Activated T-helper 9 cell treated with anti-CD3 and anti-CD28 coated beads, Interleukin-2, amount 50 U/mL, for 16 hours (primary cell): Measurements from ENCODE around the gene SMTN.
A peak's percentile ranks its signal among the peaks of the same experiment; 100 is the strongest.
"Not testable (repeated sequence)": the region's sequence is repeated elsewhere in the genome, so short reads cannot be mapped to it uniquely, and the experiment has no call there.

Experiments
- DNase-seq: peaks from one replicate; pipeline ENCODE4 v3.0.0-alpha.2; 2020; ENCODE audit warnings: low read depth

The SMTN gene

DNA sequence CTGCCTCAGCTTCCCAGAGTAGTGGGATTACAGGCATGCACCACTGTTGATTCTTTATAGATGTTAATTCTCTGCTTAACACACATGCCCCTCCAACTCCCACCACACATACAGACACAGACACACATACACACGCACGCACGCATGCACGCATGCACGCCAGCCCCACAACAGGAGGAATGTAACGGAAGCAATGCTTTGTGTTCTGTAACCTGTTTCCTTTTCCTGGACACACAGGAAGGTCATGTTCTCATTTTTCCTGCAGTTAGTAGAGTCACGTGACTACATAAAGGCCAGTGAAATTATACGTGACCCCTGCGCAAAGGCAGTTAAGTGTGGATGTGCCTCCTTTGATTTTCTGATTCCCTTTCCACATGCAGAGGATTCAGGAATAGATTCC is 8.0 kb upstream of the SMTN start:
- not testable (repeated sequence) for DNase-seq

DNA sequence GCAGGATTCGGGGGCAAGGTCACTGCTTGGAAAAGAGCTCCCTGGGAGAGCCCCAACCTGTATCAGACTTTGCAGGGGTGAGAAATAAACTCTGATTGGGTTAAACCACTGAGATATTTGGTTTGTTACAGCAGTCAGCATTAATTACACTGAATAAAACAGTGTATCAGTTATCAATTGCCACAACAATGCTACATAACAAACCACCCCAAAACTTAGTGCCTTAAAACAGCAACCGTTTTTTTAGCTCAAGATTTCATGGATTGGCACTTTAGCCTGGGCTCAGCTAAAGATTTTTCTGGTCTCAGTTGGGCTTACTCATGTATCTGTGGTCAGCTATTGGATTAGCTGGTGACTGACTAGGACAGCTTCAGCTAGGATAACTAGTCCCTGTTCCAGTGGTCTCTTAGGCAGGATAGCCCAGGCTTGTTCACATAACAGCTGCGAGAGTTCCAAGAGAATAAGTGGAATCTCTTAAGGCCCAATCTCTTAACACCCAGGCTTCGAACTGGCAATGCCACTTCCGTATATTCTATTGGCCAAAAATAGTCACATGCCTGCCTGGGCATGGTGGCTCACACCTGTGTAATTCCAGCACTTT is 7.5 kb upstream of the SMTN start:
- not testable (repeated sequence) for DNase-seq

DNA sequence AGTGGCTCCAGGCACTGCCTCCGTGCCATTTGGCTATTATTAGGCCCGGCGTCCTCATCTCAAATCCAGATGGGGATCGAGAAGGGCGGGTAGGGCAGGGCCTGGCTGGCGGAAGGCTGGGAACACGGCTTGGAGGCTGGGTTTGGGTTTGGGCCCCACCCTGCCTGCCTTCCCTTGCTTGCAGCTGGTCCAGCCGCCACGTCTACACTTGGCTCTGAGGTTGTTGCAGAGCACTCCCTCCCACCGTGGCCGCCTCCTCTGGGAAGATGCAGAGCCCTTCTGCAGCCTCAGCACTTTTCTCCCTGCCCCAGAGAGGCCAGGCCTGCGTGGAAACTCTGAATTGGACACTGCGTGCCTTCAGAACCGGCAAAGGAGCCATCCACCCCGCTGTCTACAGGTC is 5.2 kb upstream of the SMTN start:
- DNase-seq: no peak

DNA sequence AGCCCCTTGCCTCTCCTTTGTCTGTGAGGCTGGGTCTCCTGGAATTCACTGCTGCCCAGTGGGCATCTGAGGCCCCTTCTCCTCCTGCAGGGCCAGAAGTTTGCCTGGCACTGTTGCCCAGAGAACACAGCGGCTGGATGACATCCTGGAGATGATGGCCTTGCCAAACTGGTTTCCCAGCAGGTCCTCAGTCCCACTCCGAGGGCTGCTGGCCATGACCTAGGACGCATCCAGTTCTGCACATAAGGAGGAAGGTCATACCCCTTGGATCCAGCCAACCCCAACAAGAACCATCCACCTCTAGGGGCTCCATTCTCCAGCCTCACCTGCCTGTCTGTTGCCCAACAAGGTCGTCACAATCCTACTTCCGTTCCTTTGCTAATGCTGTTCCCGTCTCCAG is 3.4 kb upstream of the SMTN start:
- no peak for DNase-seq

DNA sequence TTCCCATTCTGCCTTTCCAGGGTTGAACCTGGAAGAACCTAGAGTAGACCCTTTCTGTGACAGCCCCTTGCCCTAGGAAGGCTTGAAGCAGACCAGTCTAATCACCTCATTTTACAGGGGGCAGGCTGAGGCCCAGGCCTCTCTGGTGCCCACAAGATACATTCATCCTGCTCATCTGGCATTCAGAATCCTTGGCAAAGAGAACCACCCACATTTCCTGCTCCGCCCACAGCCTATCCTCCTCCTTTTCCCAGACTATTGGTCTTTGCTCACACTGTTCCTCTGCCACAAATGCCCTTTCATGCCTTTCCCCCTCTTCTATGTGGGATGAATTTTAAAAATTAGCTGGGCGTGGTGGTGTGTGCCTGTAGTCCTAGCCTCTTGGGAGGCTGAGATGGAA is 2.7 kb upstream of the SMTN start:
- DNase-seq: not testable (repeated sequence)

DNA sequence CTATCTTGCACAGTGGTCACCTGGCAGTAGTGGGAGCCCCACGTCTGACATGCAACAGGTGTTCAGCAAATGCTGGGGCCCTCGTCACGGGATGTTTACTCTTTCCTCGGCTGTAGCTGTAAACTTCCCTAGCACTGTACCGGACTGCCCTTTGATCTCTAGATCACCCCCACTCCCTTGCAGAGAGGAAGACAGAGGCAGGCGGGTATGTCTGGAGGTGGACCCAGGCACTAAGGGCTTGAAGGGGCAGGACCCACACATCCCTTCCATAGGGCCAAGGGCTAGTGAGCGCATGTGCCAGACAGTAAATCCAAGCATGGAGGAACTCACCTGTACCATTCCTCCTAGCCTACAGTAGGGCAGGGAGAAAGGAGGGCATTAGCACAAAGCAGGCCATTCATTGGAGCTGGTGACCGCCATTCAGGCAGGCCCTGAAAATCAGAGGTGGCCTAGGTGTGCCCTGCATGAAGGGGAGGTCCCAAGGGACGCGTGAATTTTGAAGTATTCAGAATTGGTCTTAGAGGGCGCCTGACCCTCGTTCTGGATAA is 1.9 kb upstream of the SMTN start:
- DNase-seq: no peak

DNA sequence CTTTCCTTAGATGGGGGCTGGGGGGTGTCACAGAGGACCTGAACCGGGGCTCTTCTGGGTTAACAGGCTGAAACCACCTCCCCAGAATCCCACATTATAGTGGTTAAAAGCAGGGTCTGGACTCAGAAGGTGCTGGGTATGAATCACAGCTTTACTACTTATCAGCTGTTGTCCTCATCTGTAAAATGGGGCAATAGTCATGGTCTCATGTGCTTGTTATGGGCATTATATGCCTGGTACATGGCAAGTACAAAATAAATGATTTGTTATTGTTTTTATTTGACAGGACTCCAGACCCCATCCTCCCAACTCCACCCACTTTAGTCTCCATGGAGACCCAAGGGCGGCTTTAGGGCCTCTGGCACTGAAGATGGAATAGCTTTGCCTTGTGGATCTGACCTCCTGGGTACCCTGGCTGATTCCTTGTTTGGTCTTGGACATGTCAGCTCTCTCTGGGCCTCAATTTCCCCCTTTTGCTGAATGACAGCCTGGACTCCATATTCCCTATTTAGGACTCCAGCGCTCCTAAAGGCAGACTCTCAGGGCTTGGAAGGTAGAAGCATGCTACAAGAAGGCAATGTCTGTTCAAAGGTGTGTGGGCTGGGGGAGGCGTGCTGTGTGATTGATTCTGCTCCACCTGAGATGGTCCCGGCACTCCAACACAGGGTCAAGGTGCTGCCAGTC is 812 bp upstream of the SMTN start:
- no peak for DNase-seq

DNA sequence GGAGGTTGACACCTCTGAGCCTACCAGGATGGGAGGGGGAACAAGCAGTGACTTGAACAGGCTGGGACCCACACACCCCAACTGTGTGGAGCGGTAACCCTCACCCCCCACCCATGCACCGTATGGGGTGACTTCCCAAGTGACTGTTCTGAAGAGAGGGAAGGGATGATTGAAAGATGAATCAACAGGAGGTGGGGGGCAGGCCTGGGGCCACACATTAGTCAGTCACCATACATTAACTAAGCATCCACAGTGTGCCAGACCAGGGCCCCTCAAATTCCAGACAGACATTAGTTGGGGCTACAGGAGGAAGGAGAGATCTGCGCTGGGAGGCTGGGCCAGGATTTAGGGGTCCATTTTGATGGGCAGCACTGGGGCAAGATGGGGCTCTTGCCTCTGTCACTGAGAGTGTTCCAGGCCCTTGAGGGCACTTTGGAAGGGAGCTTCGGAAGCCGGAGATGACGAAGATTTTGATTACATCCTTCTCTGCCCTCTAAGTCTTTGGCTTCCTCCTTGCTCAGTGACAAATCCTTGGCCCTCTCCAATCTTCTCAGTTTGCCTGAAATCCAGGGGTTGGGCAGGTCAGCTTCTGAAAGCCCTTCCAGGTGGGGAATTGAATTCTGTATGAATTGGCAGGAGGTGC is 966 bp downstream of the SMTN start:
- DNase-seq: no peak

DNA sequence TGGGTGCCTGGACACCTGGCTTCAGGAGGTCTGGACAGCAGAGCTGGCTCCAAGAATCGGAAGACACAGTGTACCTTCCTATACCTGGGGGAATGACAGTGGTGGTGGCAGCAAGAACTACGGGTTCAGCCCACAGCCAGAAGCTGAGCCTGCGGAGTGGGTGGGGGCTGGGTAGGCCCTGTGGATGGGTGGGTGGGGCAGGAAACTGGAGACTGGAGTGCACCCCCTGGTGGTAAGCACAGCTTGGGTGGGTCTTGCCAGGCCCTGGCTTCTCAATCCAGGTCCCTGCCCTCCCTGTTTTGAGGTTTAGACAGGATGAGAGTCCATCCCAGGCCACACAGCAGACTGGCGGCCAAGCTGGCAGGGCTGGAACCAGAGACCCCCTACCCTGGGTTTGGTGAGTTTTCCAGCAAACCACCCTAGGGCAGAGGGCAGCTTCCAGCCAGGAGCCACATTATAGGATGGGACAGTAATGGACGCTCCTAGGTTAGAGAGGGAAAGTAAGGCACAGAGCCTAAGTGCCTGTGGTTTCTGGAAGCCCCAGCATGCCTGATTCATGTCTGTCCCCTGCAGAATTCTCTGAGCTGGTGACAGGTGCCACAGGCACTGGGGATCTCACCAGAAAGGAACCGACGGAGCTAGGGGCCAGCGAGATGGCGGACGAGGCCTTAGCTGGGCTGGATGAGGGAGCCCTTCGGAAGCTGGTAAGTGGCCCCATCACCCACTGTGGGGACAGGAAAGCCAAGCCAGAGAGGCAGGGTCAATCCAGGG is 1.7 kb downstream of the SMTN start:
- no peak for DNase-seq

DNA sequence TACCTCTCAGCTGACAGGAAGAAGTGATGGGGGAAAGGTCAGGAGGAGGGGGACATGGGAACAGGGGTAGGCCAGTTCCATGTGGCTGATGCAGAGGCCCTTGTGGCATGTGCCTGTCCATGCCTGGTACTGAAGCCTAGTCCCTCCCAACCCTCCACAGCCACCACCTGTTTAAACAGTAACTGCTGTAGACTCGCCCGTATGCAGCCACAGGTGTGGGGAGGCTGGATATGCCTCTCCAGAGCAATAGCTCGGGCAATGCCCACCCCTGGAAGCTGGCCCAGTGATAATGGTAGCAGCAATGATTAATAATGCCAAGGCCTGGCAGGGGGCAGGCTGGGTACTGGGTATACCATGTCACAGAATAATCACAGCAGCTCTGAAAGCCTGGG is 2.3 kb downstream of the SMTN start:
- DNase-seq: no peak

DNA sequence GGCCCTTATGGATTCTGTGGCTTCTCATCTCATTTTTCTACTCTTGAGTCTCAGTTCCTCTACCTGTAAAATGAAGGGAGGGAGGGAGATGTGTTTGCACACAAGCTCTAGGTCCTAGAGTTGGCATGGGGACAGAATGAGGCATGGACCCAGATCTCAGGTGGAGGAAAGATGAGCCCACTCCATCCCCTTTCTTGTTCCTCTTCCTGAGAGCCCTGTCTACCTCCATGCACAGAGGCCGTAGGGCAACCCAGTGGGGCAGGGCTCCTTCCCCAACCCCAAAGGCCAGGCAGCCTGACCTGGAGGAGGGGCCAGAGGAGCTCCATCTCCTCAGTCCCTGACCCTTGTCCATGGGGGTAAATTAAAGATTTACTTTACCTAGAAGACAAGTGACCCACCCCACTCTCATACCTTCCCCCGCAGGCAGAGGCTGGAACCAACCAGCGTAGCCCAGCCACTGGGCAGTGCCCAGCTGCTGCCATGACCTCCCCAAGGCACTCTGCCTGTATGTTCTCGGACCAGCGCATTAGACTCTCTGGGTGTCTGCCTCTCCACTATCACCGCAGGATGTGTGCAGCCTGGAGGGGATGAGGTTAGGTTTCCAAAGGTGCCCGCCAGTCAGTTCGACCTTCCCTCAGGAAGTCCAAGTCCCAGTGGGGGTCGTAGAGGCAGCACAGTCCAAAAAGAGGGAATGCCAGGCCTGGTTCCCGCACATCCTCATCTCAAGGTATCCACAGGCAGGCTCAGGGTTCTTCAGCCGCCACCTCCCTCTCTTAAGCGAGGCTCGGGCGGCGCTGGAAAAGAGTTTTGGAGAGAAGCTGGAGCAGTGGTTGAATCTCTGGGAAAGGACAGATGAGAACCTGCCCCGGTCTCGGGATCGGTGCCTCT is 3.0 kb downstream of the SMTN start:
- no peak for DNase-seq

DNA sequence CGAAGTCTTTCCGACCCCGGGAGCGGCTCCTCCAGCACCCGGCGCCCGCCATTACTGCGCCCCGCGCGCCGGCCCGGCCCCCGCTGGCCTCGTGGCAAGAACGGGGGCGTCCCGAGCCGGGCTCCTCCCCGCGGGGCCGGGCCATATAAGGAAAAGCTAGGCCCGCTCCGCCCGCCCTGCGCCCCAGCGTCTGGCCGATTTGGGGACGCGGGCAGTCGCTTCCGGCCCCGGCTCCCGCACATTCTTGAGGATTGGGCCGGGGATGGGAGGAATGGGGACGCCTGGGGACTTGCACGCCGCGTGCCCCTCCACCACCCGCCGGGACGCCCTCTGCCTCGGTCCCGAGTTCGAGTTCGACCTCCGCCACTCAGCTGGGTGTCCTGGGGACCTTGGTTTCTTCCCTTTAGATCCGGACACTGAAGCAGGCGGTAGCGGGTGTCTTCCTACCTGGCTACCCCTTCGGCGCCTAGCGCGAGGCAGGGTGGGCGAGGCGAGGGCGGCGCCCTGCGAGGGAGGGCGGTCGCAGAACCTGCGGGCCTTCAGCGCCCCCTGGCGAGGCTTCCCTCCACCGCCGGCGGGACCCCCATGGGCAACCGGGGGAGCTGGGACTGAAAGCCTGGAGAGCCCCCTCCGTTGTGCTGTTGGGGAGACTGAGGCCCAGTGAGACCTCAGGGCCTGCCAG is 3.8 kb downstream of the SMTN start:
- DNase-seq: peak; percentile 81

DNA sequence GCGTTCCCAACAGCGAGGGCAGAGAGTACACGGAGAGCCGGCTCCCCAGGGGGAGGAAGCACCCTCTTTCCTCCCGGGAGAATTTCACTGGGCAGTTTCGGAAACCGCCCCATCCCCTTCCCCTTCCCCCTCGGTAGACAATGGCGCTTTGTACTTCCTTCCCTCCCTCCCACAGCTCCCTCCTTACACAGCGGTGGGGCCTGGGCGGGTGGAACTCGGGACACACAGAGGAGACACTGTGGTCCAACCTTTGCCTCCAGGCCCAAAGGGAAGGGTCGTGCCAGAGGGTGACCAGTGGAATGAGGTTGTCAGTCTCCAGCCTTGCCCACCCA is 4.3 kb downstream of the SMTN start:
- no peak for DNase-seq

DNA sequence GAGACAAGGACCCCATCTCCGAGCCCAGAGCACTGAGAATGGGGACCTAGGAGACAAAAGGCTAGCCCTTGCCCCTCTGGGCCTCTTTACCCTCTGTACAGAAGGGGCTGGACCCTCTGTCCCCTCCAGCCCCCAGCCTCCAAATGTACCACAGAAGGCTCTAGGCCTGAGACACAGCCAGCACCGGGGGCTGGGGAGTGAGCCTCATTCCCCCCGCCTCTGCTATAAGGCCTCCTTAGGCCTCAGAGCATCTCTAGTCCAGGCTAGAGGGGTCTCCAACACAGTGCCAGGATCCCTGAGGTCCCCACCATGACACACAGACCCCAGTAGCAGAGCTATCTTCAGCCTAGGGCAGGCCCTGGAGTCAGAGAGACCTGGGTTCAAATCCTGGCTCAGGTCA is 4.8 kb downstream of the SMTN start:
- no peak for DNase-seq

DNA sequence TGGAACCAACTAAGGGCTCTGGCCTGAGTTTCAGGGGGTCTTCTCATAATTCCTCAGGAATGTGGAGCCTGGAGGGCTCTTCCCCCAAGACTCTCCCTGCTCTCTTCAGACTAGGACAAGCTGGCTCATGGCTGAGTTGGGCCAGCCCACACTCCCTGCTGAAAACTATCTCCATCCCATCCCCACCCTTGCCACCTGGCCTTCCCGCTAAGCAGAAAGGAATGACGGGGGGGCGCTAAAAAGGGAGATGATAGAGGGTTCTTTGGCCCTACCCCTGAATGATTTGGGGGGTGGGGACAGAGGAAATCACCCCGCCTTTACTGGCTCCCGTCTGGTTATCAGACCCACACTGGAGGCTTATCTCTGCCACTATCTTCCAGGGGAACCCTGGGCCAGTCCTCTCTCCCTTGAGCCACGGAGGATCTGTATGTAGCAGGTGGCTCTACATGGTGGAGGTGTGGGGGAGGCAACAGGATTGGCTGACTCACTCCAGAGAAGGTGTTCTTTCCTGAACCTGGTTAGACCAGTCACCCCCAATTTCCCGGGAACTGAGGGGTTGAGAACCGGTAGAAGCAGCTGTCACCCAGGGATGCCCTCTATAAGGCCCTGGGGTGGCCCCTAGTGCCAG is 5.7 kb downstream of the SMTN start:
- DNase-seq: no peak

DNA sequence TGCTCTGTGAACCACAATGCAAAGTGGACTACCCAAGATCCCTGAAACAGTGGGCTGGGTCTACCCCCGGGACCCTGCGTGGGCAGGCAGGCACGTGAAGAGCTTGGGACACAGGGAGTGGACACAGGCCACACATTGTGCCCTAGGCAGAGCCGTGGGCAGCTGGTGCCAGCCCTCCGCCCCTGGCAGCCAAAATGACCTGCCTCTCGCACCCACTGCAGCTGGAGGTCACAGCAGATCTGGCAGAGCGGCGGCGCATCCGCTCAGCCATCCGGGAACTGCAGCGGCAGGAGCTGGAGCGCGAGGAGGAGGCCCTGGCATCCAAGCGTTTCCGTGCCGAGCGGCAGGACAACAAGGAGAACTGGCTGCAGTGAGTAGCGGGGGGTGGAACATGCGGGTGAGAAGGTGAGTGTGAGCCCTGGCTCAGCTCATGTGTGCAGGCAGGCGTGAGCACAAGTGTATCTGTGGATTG is 6.7 kb downstream of the SMTN start:
- DNase-seq: no peak

DNA sequence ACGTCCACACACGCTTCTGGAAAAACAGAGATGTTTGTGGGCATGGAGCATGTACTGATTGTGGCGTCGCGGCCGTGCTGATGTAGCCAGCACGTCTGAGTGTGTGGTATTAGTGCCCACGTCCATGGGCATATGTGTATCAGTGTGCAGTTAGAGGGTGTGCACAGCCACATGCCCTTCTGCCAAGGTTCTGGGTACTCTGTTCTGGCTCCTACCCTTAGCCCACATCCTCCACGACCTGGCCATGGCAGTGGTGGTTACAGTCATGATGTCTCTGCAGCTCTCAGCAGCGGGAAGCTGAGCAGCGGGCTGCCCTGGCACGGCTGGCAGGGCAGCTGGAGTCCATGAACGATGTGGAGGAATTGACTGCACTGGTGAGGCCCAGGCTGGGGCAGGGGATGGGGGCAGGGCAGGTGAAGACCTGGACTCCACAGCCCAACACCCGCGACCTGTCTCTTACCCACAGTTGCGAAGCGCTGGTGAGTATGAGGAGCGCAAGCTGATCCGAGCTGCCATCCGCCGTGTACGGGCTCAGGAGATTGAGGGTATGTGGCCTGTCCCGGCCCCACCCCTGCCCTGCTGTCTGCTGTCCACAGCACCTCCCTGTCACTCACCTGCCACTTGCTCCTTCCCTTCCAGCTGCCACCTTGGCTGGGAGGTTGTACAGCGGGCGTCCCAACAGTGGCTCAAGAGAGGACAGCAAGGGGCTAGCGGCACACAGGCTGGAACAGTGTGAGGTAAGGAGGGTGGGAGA is 7.3 kb downstream of the SMTN start:
- DNase-seq: no peak

DNA sequence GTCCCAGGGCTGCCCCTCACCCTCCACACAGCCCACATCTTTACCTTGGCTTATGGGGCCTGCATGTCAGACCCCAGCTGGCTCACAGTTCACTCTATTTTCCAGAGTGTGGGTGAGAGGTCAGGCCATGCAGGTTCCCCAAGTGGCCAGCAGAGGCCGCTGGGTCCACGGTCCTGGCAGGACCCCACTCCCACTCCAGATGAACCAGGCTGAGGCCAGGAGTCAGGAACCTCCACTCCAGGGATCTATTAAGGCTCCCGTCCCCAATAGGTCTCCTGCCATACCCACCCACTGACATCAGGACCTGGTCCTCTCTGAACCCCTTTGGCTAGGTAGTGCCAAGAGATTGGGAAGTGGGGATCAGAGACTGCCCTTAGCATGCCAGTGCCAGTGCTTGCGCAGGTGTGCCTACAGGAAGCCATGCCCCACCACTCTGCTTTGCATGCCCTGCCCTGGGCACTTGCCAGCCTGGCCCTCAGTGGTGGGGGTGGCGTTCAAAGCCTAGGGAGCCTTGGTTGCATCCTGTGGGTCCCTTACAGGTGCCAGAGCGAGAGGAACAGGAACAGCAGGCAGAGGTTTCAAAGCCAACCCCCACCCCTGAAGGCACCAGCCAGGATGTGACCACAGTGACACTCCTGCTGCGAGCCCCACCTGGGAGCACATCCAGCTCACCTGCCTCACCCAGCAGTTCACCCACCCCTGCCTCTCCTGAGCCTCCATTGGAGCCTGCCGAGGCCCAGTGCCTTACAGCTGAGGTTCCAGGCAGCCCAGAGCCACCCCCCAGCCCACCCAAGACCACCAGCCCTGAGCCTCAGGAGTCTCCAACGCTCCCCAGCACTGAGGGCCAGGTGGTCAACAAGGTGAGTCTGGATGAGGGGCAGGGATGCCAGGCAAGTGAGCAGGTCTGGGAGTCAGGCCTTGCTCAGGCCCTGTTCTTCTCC is 8.3 kb downstream of the SMTN start:
- DNase-seq: no peak
